Suppressor macrophage treated with lipopolysaccharide for 1 hour (primary cell): ENCODE results near the gene SERTAD1.

Source experiments
- DNase-seq, 3 donors: peaks; one replicate each; pipeline ENCODE4 v3.0.0-alpha.2; 2020 to 2022

Gene SERTAD1

GRCh38 chr19:40397568-40397906 lies 28.3 kb downstream of the SERTAD1 start:
- no peak for DNase-seq

- no peak for DNase-seq
These were observed 28.8 kb downstream of the SERTAD1 start for GRCh38 chr19:40396886-40397567.

GRCh38 chr19:40395956-40396355 lies 29.8 kb downstream of the SERTAD1 start:
- DNase-seq = no peak

GRCh38 chr19:40394816-40395210 lies 31.0 kb downstream of the SERTAD1 start:
- no peak for DNase-seq

GRCh38 chr19:40393894-40394815 lies 31.6 kb downstream of the SERTAD1 start:
- no peak for DNase-seq

GRCh38 chr19:40392894-40393517 lies 32.8 kb downstream of the SERTAD1 start:
- no peak for DNase-seq

- DNase-seq = no peak
These were observed 33.7 kb downstream of the SERTAD1 start for GRCh38 chr19:40392123-40392522.

- DNase-seq = no peak
These were observed 35.6 kb downstream of the SERTAD1 start, which contains the start of gene HIPK4 for GRCh38 chr19:40390084-40390742. Gene HIPK4, minus strand, starts transcription at chr19:40390181. Its CDS starts 279 bp downstream, at chr19:40389902.

GRCh38 chr19:40389404-40390083 lies 36.2 kb downstream of the SERTAD1 start:
- no peak for DNase-seq

GRCh38 chr19:40388481-40388880 lies 37.3 kb downstream of the SERTAD1 start:
- no peak for DNase-seq

GRCh38 chr19:40387155-40387554 lies 38.6 kb downstream of the SERTAD1 start:
- DNase-seq = no peak

GRCh38 chr19:40383668-40384248 lies 42.0 kb downstream of the SERTAD1 start:
- DNase-seq = no peak

- DNase-seq = no peak
These were observed 44.5 kb downstream of the SERTAD1 start for GRCh38 chr19:40381321-40381720.

- DNase-seq = no peak
These were observed 45.4 kb downstream of the SERTAD1 start for GRCh38 chr19:40380199-40381037.

GRCh38 chr19:40379446-40380198 lies 46.2 kb downstream of the SERTAD1 start:
- DNase-seq = no peak

GRCh38 chr19:40378509-40378908 lies 47.3 kb downstream of the SERTAD1 start:
- DNase-seq = no peak

- no peak for DNase-seq
These were observed 47.9 kb downstream of the SERTAD1 start for GRCh38 chr19:40377876-40378385.

- DNase-seq = no peak
These were observed 49.4 kb downstream of the SERTAD1 start for GRCh38 chr19:40376286-40376862.

GRCh38 chr19:40374084-40374483 lies 51.7 kb downstream of the SERTAD1 start:
- DNase-seq = no peak

GRCh38 chr19:40371802-40372122 lies 54.0 kb downstream of the SERTAD1 start:
- no peak for DNase-seq
